DMS79 treated with DMSO at 0.1 percent for 48 hours (cell line): ENCODE measurements around the gene SLC47A2.

ENCODE experiments used
- DNase-seq: peaks from one replicate; lab custom pipeline; 2025; lab: John Stamatoyannopoulos, UW

The SLC47A2 gene

DNA sequence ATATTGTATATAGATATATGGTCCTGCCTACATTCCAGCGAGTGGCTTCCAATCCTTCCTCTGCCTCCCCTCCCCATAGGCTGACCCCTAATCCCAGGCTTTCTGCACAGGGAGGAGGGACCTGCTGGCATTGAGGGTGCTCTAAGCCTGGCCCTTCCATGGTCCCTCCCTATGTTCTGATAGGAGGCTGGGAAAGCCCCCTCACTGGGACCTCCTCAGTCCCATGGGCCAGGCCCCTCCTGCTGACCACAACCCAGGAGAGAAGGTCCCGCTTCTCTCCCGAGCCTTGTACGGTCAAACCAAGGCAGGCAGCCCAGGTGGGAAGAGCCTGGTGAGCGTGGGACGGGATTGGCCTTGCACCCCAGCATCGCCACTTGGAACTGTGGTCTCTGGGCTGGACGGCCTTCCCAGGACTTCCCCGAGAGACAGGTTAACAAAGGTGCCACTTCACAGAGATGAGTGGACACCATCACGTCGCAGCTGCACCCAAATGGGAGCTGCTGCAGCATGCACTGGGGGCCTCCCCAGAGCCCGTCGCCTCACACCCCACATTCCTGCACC is 30.9 kb upstream of the SLC47A2 start:
- DNase-seq: no peak

DNA sequence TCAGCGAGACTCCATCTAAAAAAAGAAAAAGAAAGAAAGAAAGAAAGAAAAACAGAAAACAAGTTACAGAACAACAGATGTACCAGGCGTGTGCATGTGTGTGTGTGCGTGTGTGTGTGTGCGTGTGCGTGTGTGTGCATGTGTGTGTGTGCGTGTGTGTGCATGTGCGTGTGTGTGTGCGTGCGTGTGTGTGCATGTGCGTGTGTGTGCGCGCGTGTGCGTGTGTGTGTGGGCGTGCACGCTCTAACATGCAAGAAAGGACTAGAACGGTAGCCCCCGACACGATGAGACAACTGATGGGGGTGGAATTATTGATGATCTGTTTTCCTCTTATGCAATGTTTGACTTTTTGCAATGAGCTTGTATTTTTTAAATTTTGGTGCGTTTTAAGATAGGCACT is 30.1 kb upstream of the SLC47A2 start:
- DNase-seq: no peak

DNA sequence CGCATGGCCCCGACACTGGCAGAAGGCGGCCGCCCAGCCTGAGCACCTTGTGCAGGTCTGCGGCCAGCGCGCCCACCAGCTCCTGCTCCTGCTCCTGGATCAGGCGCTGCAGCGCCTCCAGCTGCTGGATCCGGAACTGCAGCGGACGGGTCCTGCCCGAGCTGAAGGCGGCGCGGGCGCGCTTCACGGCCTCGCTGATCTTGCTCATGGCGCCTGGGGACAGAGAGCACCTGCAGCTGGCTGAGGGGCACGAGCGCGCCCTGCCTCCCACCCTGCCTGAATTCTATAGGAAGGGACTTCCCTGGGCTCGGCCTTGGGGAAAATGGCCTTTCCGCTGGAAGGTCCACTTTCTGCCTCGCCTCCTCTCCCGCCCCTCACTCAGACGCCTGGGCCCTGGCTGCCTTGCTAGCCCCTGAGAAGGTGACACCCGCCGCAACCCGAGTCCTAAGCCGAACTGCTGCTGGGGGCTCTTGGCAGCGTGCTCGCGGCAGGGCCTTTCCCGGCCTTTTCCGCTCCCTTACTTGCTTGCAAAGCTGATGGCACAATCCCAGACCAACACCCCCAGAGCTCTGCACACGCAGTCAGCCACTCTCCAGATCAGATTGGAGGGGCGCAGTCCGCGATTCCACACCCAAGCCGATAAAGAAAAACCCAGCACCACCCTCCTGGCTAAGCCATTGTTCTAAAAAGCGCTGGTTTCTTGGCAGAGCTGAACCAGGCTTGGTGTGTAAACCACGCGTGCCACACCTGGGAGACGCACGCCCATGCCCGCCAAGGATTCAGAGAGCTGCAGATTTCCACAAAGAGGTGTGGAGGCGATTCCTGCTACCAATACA is 28.8 kb upstream of the SLC47A2 start:
- DNase-seq: no peak

DNA sequence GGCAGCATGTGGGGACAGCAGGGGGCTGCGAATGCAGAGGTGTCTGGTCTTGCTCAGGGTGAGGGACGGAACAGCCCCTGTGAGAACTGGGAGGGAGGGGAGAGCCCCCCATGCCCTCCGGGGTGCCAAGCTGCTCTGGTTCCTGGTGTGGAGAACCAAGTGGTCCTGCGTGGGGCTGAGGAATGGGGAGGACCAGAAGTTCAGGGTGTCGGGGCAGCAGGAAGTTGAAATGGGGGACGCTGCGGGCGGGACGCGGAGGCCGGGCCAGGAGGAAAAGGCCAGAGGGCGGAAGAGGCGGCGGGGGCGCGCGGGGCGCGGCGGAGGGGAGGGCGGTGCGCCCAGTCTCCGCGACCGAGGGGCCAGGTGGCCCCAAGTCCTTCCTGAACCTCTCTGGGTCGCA is 28.1 kb upstream of the SLC47A2 start:
- DNase-seq: no peak

DNA sequence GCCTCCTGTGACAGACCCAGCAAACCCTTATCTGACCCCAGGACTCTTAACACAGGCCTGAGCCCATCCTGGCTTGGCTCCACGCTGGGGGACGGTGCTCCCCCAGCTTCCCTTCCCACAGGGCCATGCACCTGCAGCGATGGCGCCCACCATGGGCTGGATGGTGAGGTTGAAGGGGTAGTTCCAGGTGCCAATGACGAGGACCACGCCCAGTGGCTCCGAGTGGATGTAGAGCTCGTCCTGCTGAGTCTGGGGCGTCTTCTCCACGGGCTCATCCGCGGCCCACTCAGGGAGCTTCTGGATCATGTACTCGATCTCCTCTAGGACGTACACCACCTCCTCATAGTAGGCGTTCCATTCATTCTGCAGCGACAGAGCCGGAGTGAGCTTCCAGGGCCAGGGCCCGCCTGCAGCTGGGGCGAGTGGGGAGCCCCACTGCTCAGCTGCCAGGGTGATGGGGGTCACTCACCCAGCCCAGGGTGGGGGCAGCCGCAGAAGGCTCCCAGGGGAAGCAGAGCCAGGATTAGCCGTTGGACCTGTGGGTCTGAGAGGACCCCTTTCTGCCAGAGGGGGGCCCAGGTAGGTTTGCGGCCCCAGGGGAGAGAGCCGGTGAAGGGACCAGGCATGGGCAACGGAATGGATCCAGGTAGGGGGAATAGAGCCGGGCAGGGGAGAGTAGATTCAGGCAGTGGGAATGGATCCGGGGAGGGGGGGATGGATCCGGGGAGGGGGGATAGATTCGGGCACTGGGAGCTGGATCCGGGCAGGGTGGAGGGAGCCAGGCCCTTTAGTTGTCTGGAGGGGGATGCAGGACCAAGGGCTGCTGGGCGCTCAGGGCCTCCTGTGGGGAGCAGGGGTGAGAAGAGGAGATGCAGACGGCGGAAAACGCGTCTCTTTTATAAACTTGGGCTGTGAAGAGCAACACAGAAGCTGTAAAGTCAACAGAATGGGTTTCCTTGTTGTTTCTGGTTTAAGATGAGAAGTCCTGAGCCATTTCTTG is 27.0 kb upstream of the SLC47A2 start:
- no peak for DNase-seq

DNA sequence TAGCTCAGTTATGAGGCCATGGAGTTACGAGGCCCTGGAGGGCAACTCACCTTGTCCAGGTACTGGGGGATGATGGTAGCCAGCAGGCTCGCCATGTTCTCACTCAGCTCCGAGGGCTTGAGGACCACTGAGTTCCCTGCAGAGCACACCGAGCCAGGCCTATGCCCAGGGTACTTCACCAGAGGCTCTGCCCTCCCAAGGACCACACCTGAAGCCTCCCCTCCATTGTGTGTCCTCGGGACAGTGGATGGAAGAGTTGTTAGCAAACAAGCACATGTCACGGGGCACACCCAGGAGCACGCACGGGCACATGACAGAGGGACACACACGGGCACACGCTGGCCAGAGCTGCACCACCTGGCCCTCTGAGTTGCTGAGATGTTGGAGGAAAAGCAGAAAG is 26.1 kb upstream of the SLC47A2 start:
- no peak for DNase-seq

DNA sequence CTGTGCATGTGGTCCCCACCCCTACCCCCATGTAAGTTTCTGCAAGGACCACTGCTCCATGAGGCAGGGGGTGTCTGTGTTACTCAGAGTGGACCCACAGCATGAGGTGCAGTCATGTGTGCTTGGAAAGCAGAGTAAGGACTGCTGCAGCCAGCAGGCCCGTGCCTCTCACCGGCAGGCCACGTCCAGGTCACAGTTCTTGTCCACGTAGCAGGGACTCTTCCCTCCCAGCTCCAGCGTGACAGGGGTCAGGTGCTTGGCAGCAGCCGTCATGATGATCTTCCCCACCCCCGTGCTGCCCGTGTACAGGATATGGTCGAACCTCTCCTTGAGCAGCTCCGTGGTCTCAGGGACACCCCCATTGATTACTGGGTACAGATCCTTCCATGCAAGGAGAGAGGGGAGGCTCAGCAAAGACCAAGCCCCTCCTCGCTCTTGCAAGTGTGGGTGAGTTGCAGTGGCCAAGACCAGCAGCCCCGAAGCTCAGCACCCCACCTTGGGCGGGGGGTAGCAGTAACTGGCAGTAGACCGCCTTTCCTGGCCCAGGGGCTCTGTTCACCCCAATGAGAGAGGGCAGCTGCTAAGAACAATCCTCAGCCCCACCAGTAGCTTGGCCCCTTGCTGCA is 25.6 kb upstream of the SLC47A2 start:
- no peak for DNase-seq

DNA sequence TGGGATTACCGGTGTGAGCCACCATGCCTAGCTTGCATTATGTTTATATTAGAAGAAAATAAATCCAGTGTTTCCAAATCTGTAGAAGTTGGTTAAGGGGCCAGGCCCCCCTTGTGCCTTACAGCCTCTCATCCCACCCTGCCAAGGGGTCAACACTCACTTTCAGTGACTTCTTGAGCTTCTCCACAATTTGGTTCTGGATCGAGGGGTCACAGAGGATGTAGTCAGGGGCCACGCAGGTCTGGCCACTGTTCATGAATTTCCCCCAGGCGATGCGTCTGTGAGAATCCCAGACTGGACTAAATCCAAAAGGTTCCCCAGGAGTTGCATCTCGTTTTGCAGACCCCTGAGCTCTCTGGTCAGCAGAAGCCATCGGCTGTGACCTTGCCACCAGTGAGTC is 24.5 kb upstream of the SLC47A2 start:
- DNase-seq: no peak

DNA sequence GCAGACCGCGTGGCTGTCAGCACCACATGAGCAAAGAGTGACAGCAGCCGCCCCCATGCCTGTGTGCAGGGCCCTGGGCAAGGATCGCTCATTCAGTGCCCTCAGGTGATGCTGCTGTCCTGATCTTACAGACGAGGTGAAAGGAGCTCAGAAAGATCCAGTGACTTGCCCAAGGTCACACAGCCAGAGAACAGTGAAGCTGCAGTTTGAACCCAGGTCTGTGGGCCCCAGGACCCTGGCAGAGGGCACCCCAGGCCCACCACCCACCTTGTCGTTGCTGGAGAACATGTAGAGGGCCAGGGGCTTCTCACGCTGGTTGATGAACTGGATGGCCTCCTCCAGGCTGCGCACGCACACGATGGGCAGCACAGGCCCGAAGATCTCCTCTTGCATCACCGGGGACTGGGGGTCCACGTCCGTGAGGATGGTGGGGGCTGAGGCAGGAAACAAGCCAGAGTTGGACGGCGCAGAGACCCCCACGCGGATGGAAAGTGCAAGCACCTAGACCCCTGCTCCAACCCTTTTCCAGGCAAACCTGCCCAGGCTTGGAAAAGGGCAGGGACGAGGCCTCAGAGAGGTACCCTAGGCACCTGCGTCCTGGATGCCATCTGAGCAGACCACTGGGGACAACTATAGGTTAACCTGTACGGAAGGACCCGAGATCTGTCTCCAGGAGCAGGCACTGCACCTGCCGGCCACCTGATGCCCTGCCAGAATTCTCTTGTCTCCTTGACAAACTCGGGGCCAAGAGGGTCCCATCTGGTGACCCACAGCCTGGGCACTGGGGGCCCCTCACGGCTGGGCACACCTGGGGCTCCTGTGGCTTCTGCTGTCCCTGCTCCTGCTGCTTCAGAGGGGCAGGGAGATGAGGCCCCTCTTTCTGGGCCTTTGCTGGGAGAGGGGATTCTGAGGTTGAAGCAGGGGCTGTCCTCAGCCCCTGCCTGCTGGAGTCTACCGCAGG is 23.1 kb upstream of the SLC47A2 start:
- no peak for DNase-seq

DNA sequence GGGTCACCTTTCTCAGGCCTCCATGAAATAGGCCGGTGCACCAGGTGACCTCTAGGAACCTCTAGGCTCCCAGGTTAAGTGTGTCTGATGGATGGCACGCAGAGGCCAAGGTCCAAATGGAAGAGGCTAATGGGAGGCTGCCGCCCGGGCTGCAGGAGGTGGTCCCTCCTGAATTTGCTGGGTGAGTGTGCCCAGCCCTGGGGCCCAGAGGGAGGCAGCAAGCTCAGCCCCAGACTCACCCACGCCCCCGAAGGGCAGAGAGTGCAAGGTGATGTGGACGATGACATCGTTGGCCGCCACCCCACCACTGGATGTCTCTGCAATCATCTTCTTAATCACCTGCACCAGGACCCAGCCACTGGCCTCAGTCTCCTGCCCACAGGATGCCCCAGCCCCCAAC is 22.4 kb upstream of the SLC47A2 start:
- no peak for DNase-seq

DNA sequence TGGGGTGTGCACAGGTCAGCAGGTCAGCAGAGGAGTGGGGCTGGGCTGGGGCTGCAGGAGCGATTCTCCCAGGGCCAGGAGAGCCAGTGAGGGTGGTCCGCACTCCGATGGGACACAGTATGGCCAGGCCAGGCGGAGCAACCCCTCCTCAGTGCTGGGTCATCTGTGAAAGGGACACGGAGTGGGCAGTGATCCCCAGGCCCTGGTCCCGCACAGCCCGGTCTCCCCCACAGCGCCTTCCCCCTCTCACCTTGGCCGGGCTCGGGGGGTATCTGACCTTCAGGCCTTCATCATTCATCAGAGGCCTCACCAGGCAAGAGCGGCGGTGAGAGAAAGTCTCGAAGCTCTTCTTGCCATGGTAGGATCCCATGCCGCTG is 21.7 kb upstream of the SLC47A2 start:
- no peak for DNase-seq

DNA sequence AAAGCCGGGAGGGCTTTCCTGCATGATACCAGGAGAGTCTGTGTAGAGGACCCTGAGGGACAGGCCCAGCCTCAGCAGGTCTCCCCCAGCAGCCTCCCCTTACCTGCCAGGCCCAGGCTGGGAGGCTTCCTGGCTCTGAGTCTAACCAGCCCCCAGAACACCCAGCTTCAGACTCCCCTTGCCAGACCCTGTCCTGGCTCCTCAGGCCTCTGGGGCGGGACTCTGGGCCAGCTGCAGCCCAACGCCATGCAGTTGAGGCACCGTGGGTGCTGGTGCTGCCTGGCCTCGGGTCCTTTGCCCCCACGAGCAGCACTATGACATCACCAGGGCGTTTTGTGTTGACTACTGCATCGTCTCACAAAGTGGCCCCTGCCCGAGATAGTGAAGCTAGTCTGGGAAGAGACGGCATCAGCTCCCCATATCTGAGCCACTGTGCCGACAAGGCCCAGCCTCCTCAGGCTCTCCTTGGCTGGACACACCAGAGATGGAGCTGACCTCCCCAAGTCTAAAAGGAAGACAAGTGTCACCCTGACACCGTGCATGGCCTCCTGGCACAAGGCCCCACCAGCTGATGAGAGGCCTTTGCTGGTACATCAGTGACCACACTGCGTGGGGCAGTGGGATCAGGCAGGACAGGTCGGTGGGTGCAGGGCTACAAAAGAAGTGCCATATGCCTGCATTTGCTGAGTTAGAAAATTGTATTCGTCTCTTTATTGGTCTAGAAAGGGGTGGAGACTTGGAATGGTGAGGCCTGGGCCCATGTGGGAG is 21.1 kb upstream of the SLC47A2 start:
- DNase-seq: no peak

DNA sequence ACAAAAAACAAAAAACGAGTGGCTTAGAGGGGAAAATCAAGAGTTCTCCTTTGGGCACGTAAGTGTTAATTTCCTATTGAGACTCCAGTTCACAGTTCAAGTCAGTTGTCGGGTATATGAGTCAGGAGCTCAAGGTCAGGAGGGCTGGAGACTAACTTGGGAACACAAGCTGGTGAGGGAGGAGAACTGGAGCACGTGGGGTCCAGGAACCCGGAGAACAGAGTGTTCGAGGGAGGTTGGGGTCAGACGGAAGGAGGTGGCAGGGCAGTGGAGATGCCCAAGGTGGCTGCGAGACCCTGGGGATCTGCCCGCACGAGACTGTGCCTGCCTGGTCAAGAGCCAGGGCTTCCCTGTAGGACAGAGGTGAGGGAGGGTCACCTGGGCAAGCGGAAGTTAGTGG is 19.7 kb upstream of the SLC47A2 start:
- DNase-seq: no peak

DNA sequence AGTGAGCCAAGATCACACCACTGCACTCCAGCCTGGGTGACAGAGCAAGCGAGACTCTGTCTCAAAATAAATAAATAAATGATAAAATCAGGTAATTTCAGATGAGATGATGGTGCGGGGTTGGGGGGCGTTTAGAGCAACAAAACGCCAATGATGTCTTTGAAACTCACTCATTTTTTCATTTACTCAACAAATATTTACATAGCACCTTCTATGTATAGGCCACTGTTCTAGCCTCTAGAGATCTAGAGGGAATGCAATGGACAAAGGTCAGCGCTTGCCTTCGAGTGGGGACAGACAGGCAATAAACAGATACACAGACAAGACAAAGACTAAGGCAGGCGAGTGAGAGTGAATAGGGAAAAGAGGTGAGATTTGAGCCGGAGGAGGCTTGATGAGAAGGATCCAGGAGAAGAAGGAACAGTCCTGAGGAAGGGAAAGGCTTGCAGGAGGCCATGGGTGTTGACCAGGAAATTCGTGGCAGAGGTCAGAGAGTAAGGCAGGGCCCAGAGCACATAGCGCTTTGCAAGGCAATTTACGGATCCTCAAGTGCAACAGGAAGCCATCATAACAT is 17.7 kb upstream of the SLC47A2 start:
- no peak for DNase-seq

DNA sequence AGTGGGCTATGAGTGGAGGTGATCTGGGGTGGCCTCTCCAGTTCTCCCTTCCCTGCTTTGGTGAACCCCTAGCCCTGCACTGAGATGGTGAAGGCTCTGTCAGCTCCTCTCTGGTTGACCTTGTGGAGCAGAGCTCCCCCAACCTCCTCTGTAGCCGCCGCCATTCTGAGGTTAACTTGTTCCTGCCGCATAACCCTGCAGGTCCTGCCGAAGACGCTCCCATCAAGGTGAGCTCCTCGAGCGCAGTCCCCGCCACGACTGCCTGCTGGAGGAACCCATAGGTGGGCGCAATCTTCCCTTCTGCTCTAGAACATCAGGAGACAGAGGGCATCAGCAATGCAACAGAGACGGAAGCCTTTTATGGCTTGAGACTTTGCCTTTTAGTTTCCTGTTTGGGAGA is 15.2 kb upstream of the SLC47A2 start:
- DNase-seq: no peak

DNA sequence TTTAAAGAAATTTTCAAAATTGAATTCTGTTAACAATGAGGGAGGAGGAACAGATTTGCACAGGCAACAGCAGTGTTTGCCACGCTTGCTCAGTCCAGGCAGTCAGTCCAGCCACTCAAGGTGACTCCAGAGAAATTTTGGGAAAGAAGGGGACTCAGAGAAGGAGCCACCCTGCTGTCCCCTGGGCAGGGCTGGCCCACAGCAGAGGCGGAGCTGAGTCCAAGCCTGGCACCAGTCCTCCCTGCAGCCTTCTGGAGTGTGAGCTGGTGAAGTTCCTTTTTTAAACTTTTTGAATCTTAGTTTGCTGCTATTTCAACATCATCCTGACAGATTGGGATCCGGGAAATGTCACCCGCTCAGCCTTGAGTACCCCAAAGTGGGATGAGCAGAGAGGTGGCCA is 14.5 kb upstream of the SLC47A2 start:
- DNase-seq: no peak

DNA sequence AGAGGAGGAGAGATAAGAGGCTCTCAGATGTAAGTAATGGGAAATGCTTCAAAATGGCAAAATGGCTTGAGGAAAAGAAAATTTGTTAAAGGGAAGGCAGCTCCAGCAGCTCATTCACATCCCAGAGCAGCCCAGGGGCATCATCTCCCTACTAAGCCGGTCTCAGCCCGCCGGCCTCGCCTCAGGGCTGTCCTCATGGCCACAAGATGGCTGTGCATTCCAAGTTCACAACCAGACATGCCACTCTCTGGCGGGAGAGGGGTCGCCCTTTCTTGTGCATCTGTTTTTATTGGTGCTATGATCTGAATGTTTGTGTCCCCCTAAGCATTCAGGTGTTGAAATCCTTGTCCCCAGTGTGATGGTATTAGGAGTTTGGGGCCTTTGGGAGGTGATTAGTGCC is 13.5 kb upstream of the SLC47A2 start:
- DNase-seq: no peak

DNA sequence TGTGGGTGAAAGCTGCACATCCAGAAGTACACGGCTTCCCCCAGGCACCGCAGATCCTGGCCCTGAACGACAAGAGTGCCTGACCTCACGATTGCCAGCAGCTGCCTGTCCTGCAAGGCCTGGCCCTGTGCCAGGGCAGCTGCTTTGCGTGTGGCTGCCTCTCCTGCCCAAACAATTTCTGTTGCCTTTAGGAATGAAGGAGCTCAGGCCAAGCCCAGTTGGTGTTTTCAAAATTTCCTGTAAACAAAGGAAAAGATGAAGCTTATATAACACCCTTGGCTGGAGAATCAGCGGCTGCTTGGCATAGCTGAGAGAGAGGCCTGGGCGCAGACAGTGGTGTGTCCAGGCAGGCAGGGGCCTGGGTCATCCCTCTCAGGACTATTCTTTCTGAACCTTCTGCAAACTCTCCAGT is 11.7 kb upstream of the SLC47A2 start:
- peak; percentile 58 for DNase-seq

DNA sequence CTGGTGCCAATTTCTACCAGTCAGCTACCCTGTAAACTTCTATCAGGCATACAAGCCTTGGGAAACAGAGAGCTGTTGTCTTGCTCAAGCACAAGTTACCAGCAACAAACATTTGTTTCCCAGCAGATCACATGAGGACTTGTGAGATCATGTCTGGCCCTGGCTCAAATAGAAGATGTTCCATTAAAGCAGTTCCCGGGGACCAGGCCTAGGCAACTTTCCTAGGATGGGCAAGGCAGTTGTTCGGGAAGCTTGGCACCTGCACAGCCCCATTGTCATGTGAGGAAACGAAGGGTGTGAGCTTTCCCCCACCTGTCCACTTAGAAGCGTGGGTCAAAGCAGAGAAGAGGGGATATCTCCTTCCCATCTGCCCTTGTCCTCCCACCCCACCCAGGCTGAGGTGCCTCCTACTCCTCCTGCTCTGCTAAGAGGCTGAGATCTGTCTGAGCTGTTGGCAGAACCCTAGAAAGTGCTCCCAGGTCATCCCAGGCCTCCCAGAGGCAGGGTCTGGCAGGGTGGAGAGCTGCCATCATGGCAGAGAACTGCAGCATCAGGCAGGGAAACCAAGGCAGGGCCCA is 11.2 kb upstream of the SLC47A2 start:
- no peak for DNase-seq
